Choroid plexus epithelial cell (primary cell): ENCODE results near the gene SPINT2.

Experiments used
- DNase-seq: peaks from one replicate; pipeline ENCODE4 v3.0.0-alpha.2; 2010; ENCODE audit warnings: low read depth
- H3K4me3 ChIP-seq: 2 replicates; pipeline ENCODE4 v1.5.1; 2011; ENCODE audit warnings: low read depth, mild to moderate bottlenecking, control low read depth, low read length, moderate library complexity
- CTCF ChIP-seq: conservative IDR thresholded peaks from 2 replicates; pipeline ENCODE4 v1.5.1; 2011; ENCODE audit warnings: low read depth, mild to moderate bottlenecking, control low read depth, inconsistent platforms, low read length, moderate library complexity

SPINT2 gene

GRCh38 chr19:38315657-38316476 lies 51.5 kb downstream of the SPINT2 start, which contains the start of gene YIF1B:
Gene YIF1B (minus strand): TSS chr19:38315947. CDS start chr19:38315917, 30 bp downstream.
- H3K4me3 ChIP-seq, result peak within 1 kb of the TSS; percentile 75
- no peak for TF ChIP-seq CTCF
- DNase-seq, result peak; percentile 98

GRCh38 chr19:38316477-38317067 lies 52.2 kb downstream of the SPINT2 start:
- H3K4me3 ChIP-seq, result peak overlapping the region; percentile 54
- DNase-seq, result no peak
- TF ChIP-seq CTCF, result no peak

- DNase-seq, result no peak
- TF ChIP-seq CTCF, result no peak
These were observed 52.8 kb downstream of the SPINT2 start for GRCh38 chr19:38317104-38317612.

GRCh38 chr19:38318660-38319059 lies 54.3 kb downstream of the SPINT2 start:
- no peak overlapping the region for H3K4me3 ChIP-seq
- TF ChIP-seq CTCF, result no peak

More at GRCh38 chr19:38317104-38317612, 52.8 kb downstream of the SPINT2 start:
- no peak overlapping the region for H3K4me3 ChIP-seq

GRCh38 chr19:38319421-38320258 lies 55.3 kb downstream of the SPINT2 start, which contains the start of gene KCNK6:
Gene KCNK6 (plus strand): TSS chr19:38319845. CDS start chr19:38319951, 106 bp downstream.
- no peak for TF ChIP-seq CTCF
- peak; percentile 15 for DNase-seq
- peak within 1 kb of the TSS; percentile 60 for H3K4me3 ChIP-seq

More at GRCh38 chr19:38318660-38319059, 54.3 kb downstream of the SPINT2 start:
- no peak for DNase-seq

GRCh38 chr19:38320969-38321339 lies 56.6 kb downstream of the SPINT2 start:
- H3K4me3 ChIP-seq, result no peak overlapping the region
- no peak for DNase-seq
- TF ChIP-seq CTCF, result no peak
